Measurements from ENCODE around the gene TBC1D19. TPM values are rescaled to one million over a fixed set of nuclear protein-coding genes. Genes with fewer than 3 reads are reported as not detected.

TBC1D19 gene
- total RNA-seq, 4 donors from 2014 or later, result 25.0 to 31.8 (median 31.4) TPM

DNA sequence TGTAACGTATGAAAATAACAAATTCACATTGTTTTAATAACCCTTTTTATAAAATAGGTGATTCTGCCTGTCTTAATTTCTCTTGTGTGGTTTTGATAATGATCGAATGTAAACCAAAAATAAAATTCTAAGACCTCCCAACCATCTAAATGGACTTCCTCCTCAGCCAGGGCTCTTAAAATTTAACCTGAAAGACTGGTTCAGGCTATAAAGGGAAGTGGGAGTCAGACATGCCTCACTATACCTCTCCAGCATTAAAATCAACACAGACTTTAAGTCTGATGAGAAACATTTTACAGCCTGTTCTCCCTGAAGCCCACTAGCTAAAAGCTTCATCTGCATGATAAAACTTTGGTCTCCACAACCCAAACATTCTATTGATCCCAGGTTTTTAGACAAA is 179.2 kb downstream of the TBC1D19 start:
- TF ChIP-seq, protein P1, sequence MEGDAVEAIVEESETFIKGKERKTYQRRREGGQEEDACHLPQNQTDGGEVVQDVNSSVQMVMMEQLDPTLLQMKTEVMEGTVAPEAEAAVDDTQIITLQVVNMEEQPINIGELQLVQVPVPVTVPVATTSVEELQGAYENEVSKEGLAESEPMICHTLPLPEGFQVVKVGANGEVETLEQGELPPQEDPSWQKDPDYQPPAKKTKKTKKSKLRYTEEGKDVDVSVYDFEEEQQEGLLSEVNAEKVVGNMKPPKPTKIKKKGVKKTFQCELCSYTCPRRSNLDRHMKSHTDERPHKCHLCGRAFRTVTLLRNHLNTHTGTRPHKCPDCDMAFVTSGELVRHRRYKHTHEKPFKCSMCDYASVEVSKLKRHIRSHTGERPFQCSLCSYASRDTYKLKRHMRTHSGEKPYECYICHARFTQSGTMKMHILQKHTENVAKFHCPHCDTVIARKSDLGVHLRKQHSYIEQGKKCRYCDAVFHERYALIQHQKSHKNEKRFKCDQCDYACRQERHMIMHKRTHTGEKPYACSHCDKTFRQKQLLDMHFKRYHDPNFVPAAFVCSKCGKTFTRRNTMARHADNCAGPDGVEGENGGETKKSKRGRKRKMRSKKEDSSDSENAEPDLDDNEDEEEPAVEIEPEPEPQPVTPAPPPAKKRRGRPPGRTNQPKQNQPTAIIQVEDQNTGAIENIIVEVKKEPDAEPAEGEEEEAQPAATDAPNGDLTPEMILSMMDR (IDR thresholded peaks at IDR 0.05), result no peak
- no peak for TF ChIP-seq POLR2A (IDR thresholded peaks at IDR 0.05)
- intact Hi-C loops (cut with DNase I), result no loop called here
- DNase-seq, result no peak
- H3K4me3 ChIP-seq (replicated peaks in 1 of 3), result no peak overlapping the region
- H3K36me3 ChIP-seq, result no peaks in the 10 kb centered on the region
- no peaks in the 10 kb centered on the region for H3K9me3 ChIP-seq
- WGBS, 2 donors, result 78 to 82% methylated on average over 2 of the region's 2 CpGs
- H3K4me1 ChIP-seq, result no peaks in the 10 kb centered on the region
- no peak overlapping the region for H3K27ac ChIP-seq
- no peaks in the 10 kb centered on the region for H3K27me3 ChIP-seq

GRCh38 chr4:26763648-26764047 is 179.8 kb downstream of the TBC1D19 start:
- intact Hi-C loops (cut with DNase I), result no loop called here
- H3K27ac ChIP-seq, result no peak overlapping the region
- WGBS, 2 donors, result 89 to 95% methylated on average over 3 of the region's 3 CpGs
- H3K4me1 ChIP-seq, result no peaks in the 10 kb centered on the region
- TF ChIP-seq, protein P1 (IDR thresholded peaks at IDR 0.05), result no peak
- TF ChIP-seq POLR2A (IDR thresholded peaks at IDR 0.05), result no peak
- H3K27me3 ChIP-seq, result no peaks in the 10 kb centered on the region
- DNase-seq, result no peak
- no peak overlapping the region for H3K4me3 ChIP-seq (replicated peaks in 1 of 3)
- H3K36me3 ChIP-seq, result no peaks in the 10 kb centered on the region
- no peaks in the 10 kb centered on the region for H3K9me3 ChIP-seq

- intact Hi-C loops (cut with DNase I), result no loop called here
- no peak overlapping the region for H3K4me3 ChIP-seq (replicated peaks in 1 of 3)
- 96 to 98% methylated on average over 1 of the region's 1 CpG for WGBS, 2 donors
- no peaks in the 10 kb centered on the region for H3K36me3 ChIP-seq
- H3K9me3 ChIP-seq, result no peaks in the 10 kb centered on the region
- no peaks in the 10 kb centered on the region for H3K4me1 ChIP-seq
- no peak overlapping the region for H3K27ac ChIP-seq
- TF ChIP-seq, protein P1 (IDR thresholded peaks at IDR 0.05), result no peak
- no peak for TF ChIP-seq POLR2A (IDR thresholded peaks at IDR 0.05)
- no peak for DNase-seq
- no peaks in the 10 kb centered on the region for H3K27me3 ChIP-seq
These were observed 180.3 kb downstream of the TBC1D19 start for GRCh38 chr4:26764231-26764630.

GRCh38 chr4:26765515-26765914 is 181.6 kb downstream of the TBC1D19 start:
- no peak for DNase-seq
- Histone ChIP-seq H3K9me3 (no peaks in the 10 kb centered on the region), H3K4me3 (replicated peaks in 1 of 3) (no peak overlapping the region), H3K27me3 (no peaks in the 10 kb centered on the region), H3K4me1 (no peaks in the 10 kb centered on the region), H3K36me3 (no peaks in the 10 kb centered on the region), H3K27ac (no peak overlapping the region)
- 96 to 97% methylated on average over 3 of the region's 3 CpGs for WGBS, 2 donors
- TF ChIP-seq, protein P1 (IDR thresholded peaks at IDR 0.05), result no peak
- TF ChIP-seq POLR2A (IDR thresholded peaks at IDR 0.05), result no peak
- intact Hi-C loops (cut with DNase I), result no loop called here

- H3K9me3 ChIP-seq, result no peaks in the 10 kb centered on the region
- H3K27ac ChIP-seq, result no peak overlapping the region
- no peaks in the 10 kb centered on the region for H3K27me3 ChIP-seq
- TF ChIP-seq, protein P1 (IDR thresholded peaks at IDR 0.05), result no peak
- TF ChIP-seq POLR2A (IDR thresholded peaks at IDR 0.05), result no peak
- DNase-seq, result no peak
- intact Hi-C loops (cut with DNase I), result no loop called here
- H3K4me3 ChIP-seq (replicated peaks in 1 of 3), result no peak overlapping the region
- no peaks in the 10 kb centered on the region for H3K4me1 ChIP-seq
- no peaks in the 10 kb centered on the region for H3K36me3 ChIP-seq
- 89 to 95% methylated on average over 2 of the region's 2 CpGs for WGBS, 2 donors
These were observed 182.3 kb downstream of the TBC1D19 start for GRCh38 chr4:26766141-26766540.

Data from thyroid gland (tissue), 4 donors.